Sigmoid colon (tissue), 4 donors: ENCODE measurements around the gene CYP26C1.

Experiments
- CTCF ChIP-seq, 4 experiments: fragments of 450-650 bp in 3 of 4; fragments of 200-600 bp in 1 of 4; IDR thresholded peaks; one replicate each; pipeline ENCODE4 v1.5.1; 2016 to 2019; ENCODE audit warnings: antibody characterized with exemption in 4 of 4, mild to moderate bottlenecking in 3 of 4, moderate library complexity in 2 of 4
- POLR2A ChIP-seq, 2 donors: fragments of 450-650 bp; IDR thresholded peaks; one replicate each; pipeline ENCODE4 v1.6.1; 2016; ENCODE audit warnings: antibody characterized with exemption in 2 of 2, mild to moderate bottlenecking in 2 of 2, moderate library complexity in 2 of 2
- POLR2AphosphoS5 ChIP-seq, 4 donors: sonication (generic); formaldehyde crosslinking; IDR thresholded peaks; one replicate each; pipeline ENCODE4 v1.6.1; 2017; ENCODE audit warnings: antibody characterized with exemption in 4 of 4

- TF ChIP-seq CTCF (IDR thresholded peaks at IDR 0.05) (no peak), POLR2AphosphoS5 (IDR thresholded peaks at IDR 0.05) (no peak), POLR2A (IDR thresholded peaks at IDR 0.05) (no peak)
Measured at GRCh38 chr10:93071674-93072224, 11.2 kb downstream of the CYP26C1 start.
